Measurements from ENCODE around the gene SLC7A8. TPM values are rescaled to one million over a fixed set of nuclear protein-coding genes. Genes with fewer than 3 reads are reported as not detected.

Gene SLC7A8
- total and polyA plus RNA-seq, 10 of the 15 experiments (the other 5 are each of a cell fraction or from before 2014, with no cell fraction given) = 0.06 to 0.28 (median 0.21) TPM; not detected in 7

DNA sequence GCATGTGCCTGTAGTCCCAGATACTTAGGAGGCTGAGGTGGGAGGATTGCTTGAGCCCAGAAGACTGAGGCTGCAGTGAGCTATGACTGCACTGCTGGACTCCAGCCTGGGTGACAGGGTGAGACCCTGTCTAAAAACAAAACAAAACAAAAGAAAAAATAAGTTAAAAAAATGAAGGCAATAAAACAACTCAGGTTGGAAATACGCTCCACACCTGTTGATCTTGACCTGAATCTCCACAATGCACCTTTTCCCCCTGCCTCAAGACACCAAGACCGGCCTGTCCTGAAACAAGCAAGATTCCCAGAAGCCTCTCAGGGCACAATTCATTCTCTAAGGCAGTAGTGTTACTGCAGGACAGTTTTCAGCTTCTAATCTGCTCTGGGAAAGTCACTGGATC lies 43.6 kb downstream of the SLC7A8 start (continued):
- TF ChIP-seq ATF7 (IDR thresholded peaks at IDR 0.05; ENCODE audit: low read depth) (no peak), KDM1A (IDR thresholded peaks at IDR 0.05; ENCODE audit: borderline replicate concordance) (no peak), ZNF207 (IDR thresholded peaks at IDR 0.05; ENCODE audit: borderline replicate concordance) (no peak), TCF3 (IDR thresholded peaks at IDR 0.05; ENCODE audit: borderline replicate concordance, insufficient read depth, low read depth, low read length) (no peak)

DNA sequence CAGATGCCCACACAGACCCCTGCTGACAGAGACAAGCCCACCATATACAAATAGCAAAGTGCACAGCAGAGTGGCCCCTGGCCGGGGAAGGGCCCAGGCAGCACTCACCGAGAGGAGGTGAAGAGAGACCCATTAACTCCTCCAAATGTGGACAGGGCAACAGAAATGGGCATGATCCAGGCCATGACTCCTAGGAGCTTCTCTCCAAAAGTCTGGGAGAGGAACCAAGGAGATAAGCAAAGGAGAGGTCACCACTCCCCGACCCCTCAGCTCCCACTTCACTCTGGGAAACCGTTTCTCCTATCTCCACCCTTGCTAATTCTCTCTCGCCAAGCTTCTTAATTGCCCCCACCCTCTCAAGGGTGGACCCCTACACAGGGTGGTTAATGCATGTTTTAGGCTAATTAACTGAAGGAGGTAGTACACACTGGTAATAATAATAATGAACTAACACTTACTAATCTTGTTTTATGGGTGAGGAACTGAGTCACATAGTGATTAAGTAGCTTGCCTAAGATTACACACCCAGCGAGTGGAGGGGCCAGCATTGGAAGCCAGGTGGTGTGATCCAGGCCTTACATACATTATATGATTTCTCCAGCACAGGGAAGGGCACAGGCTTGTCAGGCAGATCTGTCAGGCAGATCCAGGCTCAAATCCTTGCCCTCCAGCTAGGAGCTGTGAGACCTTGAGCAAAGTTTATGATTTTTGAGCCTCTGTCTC lies 45.5 kb downstream of the SLC7A8 start:
- intact Hi-C loops (cut with micrococcal nuclease; ENCODE audit: unreplicated experiment) = no loop called here
- BruUV-seq (replicated peaks) = no TSS peak
- ChIA-PET RAD21 (ENCODE audit: unreplicated experiment) (interaction anchor here (1.5 kb wide), 1 partner anchor 17 kb away, joined by 3 read pairs; no protein-coding TSS in a partner anchor), SMC1A (ENCODE audit: uncharacterized antibody, unreplicated experiment) (interaction anchor here (1.5 kb wide), 1 partner anchor 17 kb away, joined by 4 read pairs; no protein-coding TSS in a partner anchor), CTCF (interaction anchor here (1.2 kb wide), 1 partner anchor 127 kb away, joined by 3 read pairs; no protein-coding TSS in a partner anchor), POLR2A (no interaction called here)
- H3K27ac ChIP-seq (ENCODE audit: control insufficient read depth, insufficient read depth) = no peak overlapping the region
- H3K9ac ChIP-seq (ENCODE audit: control insufficient read depth, insufficient read depth, low read length) = no peak overlapping the region
- H3K79me2 ChIP-seq (ENCODE audit: control insufficient read depth, insufficient read depth, low read length) = no peaks in the 10 kb centered on the region
- H3K9me3 ChIP-seq (replicated peaks; ENCODE audit: control insufficient read depth, insufficient read depth, low read length) = no peaks in the 10 kb centered on the region
- DNase-seq (ENCODE audit: low read depth, low spot score) (no peak), ATAC-seq (no peak), FAIRE-seq (no peak)
- no peak overlapping the region for H3K4me2 ChIP-seq (ENCODE audit: control insufficient read depth, insufficient read depth)
- H3K27me3 ChIP-seq (replicated peaks in 1 of 2; ENCODE audit: control insufficient read depth in 2 of 2, insufficient read depth in 2 of 2, low read length in 1 of 2) = peaks cover 3% of the 10 kb centered on the region in 2 experiments; a peak in 3 of 4 replicates
- in situ Hi-C loops (cut with MboI) = no loop called here
- WGBS (ENCODE audit: insufficient coverage, insufficient replicate concordance, low lambda C conversion rate, missing lambda C conversion rate) = 21% methylated on average over 6 of the region's 6 CpGs
- TF ChIP-seq RFX5 (IDR thresholded peaks at IDR 0.05; ENCODE audit: low read depth, low read length) (no peak), DPF2 (IDR thresholded peaks at IDR 0.05) (no peak), ETV6 (conservative IDR thresholded peaks at IDR 0.05 in 1 of 2, IDR thresholded peaks at IDR 0.05 in 1 of 2; ENCODE audit: borderline replicate concordance in 1 of 2, low read depth in 1 of 2) (no peak), RAD21 (IDR thresholded peaks at IDR 0.05; ENCODE audit: insufficient read depth, low read depth, low read length) (no peak), IRF4 (IDR thresholded peaks at IDR 0.05; ENCODE audit: low read depth, low read length) (no peak)
- no peak overlapping the region for H2AFZ ChIP-seq (ENCODE audit: control insufficient read depth, low read depth, low read length)
- H4K20me1 ChIP-seq (ENCODE audit: control insufficient read depth, insufficient read depth) = no peaks in the 10 kb centered on the region
- H3K4me3 ChIP-seq = no peak overlapping the region
- no peaks in the 10 kb centered on the region for H3K4me1 ChIP-seq (ENCODE audit: control insufficient read depth, insufficient read depth, low read length)
- no peaks in the 10 kb centered on the region for H3K36me3 ChIP-seq (ENCODE audit: control insufficient read depth in 2 of 2, insufficient read depth in 2 of 2, low read length in 1 of 2)

All from GM12878 (cell line).